GM21515 (cell line): Measurements from ENCODE around the gene MGAT4A.

Source experiments
- ATAC-seq: cut with Tn5 transposase; IDR thresholded peaks from one replicate; pipeline ENCODE4 v1.9.1; 2021; ENCODE audit not compliant: unreplicated experiment

MGAT4A gene

GRCh38 chr2:98704499-98705332 lies 26.2 kb downstream of the MGAT4A start:
- no peak for ATAC-seq

GRCh38 chr2:98703738-98704137 lies 27.2 kb downstream of the MGAT4A start:
- ATAC-seq = no peak

DNA sequence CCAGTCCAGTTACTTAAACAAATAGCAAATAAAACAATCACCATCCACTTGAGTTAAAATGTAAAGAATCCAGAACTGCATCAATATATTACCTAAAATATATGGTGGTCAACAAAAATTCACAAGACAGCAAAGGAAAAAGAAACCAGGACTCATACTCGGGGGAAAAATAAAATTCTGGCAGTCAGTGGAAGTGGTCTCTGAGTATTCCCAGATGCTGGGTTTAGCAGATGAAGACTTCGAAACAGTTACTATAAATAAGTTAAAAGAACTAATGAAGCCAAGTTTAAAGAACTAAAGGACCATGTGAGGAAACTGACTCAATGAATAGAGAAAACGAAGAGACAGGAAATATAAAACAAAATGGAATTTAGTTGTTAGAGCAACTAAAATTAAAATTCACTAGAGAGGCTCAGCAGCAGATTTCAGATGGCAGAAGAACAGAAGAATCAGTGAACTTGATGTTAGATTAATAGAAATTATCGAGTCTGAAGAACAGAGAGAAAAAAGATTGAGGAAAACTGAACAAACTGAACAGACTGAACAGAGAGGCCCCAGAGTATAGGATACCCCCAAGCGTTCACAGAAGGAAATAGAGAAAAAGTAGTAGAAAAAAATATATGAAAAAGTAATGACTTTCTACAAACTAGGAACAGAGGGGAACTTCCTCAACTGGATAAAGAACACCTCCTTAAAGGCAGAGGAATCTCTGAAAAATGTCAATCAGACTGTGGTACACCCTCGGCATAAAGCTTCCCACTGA lies 27.9 kb downstream of the MGAT4A start:
- no peak for ATAC-seq

GRCh38 chr2:98702127-98702802 lies 28.7 kb downstream of the MGAT4A start:
- no peak for ATAC-seq

DNA sequence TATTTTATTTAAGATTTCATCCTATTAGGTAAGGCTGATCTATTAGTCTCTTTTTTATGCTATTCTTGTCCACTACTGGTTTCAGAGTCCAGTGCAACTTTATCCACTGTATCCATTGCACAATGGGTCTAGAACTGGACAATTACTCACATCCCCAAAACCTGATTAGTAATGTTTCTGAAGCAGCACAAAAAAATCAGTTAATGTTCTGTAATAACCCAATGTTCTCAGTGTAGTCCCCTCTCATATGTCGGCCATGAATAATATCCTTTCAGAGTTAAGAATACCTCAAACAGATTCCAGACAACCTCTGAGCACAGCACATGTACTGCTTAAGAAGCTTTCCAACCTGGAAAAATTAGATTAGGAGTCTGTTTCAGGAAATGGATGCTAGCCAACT lies 29.7 kb downstream of the MGAT4A start:
- ATAC-seq = no peak

GRCh38 chr2:98698896-98699295 lies 32.0 kb downstream of the MGAT4A start:
- no peak for ATAC-seq

- ATAC-seq = no peak
Observed at GRCh38 chr2:98697651-98698337, 33.1 kb downstream of the MGAT4A start.

DNA sequence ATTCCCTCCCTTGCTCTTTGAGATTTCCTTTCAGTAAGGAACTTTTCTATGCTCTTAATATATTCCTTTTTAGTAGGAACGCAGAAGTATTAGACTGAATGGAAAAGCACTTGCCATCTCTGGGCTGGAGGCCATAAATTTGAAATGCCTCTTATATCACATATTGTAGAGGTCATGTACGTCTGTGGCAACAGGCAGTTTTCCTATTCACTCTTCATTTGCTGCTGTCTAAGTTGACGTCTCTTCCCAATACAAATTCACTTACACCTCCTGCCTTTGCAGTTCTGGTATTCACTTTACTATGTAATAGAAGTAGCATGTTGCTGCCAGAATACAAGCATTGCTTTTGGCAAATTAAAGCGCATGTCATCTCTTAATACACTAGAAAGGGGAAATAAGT lies 34.7 kb downstream of the MGAT4A start:
- no peak for ATAC-seq

GRCh38 chr2:98695255-98695654 lies 35.7 kb downstream of the MGAT4A start:
- no peak for ATAC-seq

DNA sequence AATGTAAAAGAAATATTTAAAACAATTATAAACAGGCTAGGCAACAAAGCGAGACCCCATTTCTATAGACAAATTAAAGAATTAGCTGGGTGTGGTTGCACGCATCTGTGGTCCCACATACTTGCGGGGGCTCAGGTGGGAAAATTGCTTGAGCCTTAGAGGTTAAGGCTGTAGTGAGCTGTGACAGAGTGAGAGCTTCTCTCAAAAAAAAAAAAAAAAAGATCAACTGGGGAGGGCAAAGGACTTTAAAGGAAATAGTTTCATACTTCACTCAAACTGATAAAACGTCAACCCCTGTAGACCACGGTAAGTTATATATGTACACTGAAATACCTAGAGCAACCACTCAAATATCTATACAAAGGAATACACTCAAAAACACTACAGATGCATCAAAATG lies 37.5 kb downstream of the MGAT4A start:
- no peak for ATAC-seq

DNA sequence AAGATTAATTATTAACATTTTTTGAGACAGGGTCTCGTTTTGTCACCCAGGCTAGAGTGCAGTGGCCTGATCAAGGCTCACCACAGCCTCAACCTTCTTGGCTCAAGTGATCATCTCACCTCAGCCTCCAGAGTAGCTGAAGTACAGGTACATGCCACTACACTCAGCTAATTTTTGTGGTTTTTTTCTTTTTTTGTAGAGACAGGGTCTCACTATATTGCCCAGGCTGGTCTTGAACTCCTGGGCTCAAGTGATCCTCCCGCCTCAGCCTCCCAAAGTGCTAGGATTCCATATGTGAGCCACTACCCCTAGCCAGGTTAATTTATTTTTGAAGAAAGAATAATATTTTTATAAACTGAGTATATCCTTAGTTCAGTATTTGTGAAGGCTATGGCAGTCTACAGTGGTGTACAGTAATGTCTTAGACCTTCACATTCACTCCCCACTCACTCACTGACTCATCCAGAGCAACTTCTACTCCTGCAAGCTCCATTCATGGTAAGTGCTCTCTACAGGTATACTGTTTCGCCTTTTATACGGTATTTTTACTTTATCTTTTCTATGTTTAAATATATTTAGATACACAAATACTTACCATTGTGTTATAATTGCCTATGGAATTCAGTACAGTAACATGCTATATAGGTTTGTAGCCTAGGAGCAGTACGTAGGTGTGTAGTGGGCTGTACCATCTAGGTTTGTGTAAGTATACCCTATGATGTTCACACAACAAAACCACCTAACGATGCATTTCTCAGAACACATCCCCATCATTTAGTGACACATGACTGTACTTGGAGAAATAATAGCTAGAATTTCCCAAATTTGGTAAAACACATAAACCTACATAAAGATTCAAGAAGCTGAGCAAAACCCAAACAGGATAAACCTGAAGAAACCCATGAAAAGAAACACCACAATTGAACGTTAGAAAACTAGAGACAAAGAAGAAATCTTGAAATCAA lies 38.6 kb downstream of the MGAT4A start:
- no peak for ATAC-seq

DNA sequence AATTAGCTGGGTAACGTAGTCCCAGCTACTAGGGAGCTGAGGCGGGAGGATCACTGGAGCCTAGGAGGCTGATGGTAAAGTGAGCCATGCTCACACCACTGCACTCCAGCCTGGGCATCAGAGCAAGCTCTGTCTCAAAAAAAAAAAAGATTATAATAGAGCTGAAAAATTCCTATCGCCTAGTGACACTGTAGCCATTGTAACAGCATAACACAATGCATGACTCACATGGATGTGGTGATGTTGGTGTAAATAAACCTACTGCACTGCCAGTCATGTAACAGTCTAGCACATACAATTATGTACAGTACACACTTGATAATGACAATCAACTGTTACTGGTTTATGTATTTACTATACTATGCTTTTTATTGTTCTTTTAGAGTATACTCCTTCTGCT lies 39.6 kb downstream of the MGAT4A start:
- ATAC-seq = no peak

GRCh38 chr2:98685930-98686887 lies 44.7 kb downstream of the MGAT4A start:
- ATAC-seq = no peak

DNA sequence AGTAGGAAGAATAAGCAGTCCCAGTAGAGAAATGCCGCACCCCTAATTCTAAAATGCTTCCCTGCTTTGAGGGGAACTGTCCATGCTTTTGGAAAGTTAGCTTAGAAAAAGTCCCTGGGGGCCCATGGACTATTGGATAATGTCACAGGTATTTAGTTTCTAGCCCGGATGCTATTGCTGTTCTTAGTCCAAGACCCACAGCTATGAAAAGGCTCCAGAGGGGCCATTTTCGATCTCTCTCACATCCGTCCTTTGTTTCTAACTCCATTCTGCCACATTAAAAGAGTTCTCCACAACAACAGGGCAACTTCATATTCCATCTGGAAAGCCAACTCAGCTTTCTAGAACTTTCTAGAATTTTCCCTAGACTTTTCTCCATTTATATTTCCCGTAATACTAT lies 47.2 kb downstream of the MGAT4A start:
- ATAC-seq = no peak

DNA sequence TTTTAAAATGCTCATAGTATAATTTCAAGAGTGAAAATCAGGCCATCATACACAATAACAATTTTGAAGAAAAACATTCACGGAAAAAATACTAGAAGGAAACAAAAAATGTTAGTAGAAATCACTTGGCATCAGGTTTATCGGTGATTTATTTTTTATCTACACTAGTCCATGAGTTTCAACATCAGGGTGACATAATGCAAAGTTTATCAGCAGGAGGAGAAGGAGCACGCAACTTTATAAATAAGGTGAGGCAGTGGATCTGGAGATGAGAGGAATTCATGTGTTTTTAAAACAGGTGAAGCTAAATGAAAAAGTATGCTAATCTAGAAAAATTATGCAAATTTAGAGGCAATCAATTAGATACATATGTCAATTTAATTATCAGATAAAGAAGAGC lies 54.2 kb downstream of the MGAT4A start:
- ATAC-seq = no peak

- ATAC-seq = no peak
Observed at GRCh38 chr2:98674233-98674964, 56.5 kb downstream of the MGAT4A start.

DNA sequence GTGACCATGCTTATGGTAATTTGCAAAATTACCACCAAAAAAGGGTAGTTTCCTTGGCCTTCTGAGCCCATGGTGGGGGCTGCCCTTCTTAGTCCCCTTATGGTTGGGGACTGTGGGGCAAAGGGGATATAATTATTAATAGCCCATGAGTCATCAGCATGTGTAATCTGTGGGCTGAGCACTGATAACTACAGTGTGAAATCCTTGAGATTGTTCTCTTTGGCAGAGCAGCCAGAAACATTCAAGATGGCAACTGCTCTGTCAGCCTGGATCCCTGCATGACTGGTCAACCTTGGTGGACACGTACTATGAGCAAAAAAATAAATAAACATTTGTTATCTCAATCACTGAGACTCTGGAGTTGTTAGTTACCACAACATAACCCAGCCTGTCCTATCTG lies 61.3 kb downstream of the MGAT4A start:
- no peak for ATAC-seq

- ATAC-seq = no peak
Observed at GRCh38 chr2:98665677-98666076, 65.3 kb downstream of the MGAT4A start.
